Coronary artery (tissue), 2 donors: ENCODE results near the gene TEAD1.

ENCODE experiments used
- DNase-seq: peaks from one replicate; pipeline ENCODE4 v3.0.0-alpha.2; 2017; ENCODE audit warnings: low spot score
- H3K27ac ChIP-seq, 2 donors: fragments of 200-600 bp; sonication (generic); one replicate each; pipeline ENCODE4 v1.5.1; 2016 to 2019
- H3K4me3 ChIP-seq: fragments of 200-600 bp; sonication (generic); 2 replicates; pipeline ENCODE4 v1.5.1; 2016; ENCODE audit warnings: mild to moderate bottlenecking, moderate library complexity
- CTCF ChIP-seq: fragments of 200-600 bp; sonication (generic); IDR thresholded peaks from one replicate; pipeline ENCODE4 v1.5.1; 2019; ENCODE audit warnings: antibody characterized with exemption

TEAD1 gene

GRCh38 chr11:12679471-12679870, 5.2 kb downstream of the TEAD1 start:
- no peak overlapping the region for H3K27ac ChIP-seq
- no peak for TF ChIP-seq CTCF
- DNase-seq, result no peak
- no peak overlapping the region for H3K4me3 ChIP-seq

GRCh38 chr11:12680246-12680939, 6.2 kb downstream of the TEAD1 start:
- peak overlapping the region in 1 of 2 donors; percentile 35 for H3K27ac ChIP-seq
- peak; percentile 84 for DNase-seq
- TF ChIP-seq CTCF, result no peak
- peak overlapping the region; percentile 41 for H3K4me3 ChIP-seq

GRCh38 chr11:12680940-12681258, 6.7 kb downstream of the TEAD1 start:
- no peak for DNase-seq
- Histone ChIP-seq H3K27ac (peak overlapping the region in 1 of 2 donors; percentile 35), H3K4me3 (no peak overlapping the region)
- TF ChIP-seq CTCF, result no peak

GRCh38 chr11:12681466-12681865, 7.2 kb downstream of the TEAD1 start:
- Histone ChIP-seq H3K27ac (no peak overlapping the region), H3K4me3 (no peak overlapping the region)
- DNase-seq, result no peak
- TF ChIP-seq CTCF, result no peak

- DNase-seq, result no peak
- no peak overlapping the region for H3K4me3 ChIP-seq
- H3K27ac ChIP-seq, result no peak overlapping the region
- TF ChIP-seq CTCF, result no peak
These were observed 8.1 kb downstream of the TEAD1 start for GRCh38 chr11:12682288-12682687.

GRCh38 chr11:12682737-12683500, 8.7 kb downstream of the TEAD1 start:
- TF ChIP-seq CTCF, result no peak
- Histone ChIP-seq H3K27ac (no peak overlapping the region), H3K4me3 (no peak overlapping the region)
- DNase-seq, result no peak

- no peak for DNase-seq
- no peak overlapping the region for H3K4me3 ChIP-seq
- no peak overlapping the region for H3K27ac ChIP-seq
- no peak for TF ChIP-seq CTCF
These were observed 9.7 kb downstream of the TEAD1 start for GRCh38 chr11:12683874-12684273.
